IPS-20b (cell line): ENCODE data around the gene FAM3A.

Experiments used
- H3K27ac ChIP-seq: one replicate; pipeline ENCODE4 v1.5.1; 2013; ENCODE audit warnings: low read length
- H3K27me3 ChIP-seq: 2 replicates; pipeline ENCODE4 v1.6.1; 2013; ENCODE audit warnings: mild to moderate bottlenecking, low read length, inconsistent platforms; ENCODE audit not compliant: insufficient read depth
- H3K36me3 ChIP-seq: 2 replicates; pipeline ENCODE4 v1.6.1; 2013; ENCODE audit warnings: low read depth, mild to moderate bottlenecking, inconsistent platforms, low read length, moderate library complexity; ENCODE audit not compliant: insufficient read depth
- H3K4me1 ChIP-seq: 2 replicates; pipeline ENCODE4 v1.6.1; 2013; ENCODE audit warnings: mild to moderate bottlenecking, control low read depth, inconsistent platforms, low read length, moderate library complexity; ENCODE audit not compliant: insufficient read depth
- H3K4me3 ChIP-seq: 2 replicates; pipeline ENCODE4 v1.5.1; 2013; ENCODE audit warnings: mild to moderate bottlenecking, low read length, inconsistent platforms
- H3K9ac ChIP-seq: 2 replicates; pipeline ENCODE4 v1.6.1; 2013; ENCODE audit warnings: low read depth, mild to moderate bottlenecking, inconsistent platforms, low read length, moderate library complexity
- H3K9me3 ChIP-seq: 2 replicates; pipeline ENCODE4 v1.6.1; 2013; ENCODE audit warnings: mild to moderate bottlenecking, low read depth, low read length, inconsistent platforms; ENCODE audit not compliant: insufficient read depth

FAM3A gene

GRCh38 chrX:154460326-154460725 is 55.7 kb downstream of the FAM3A start:
- no peak overlapping the region for H3K4me3 ChIP-seq
- H3K27ac ChIP-seq, result no peak overlapping the region
- H3K4me1 ChIP-seq, result no peaks in the 10 kb centered on the region
- H3K27me3 ChIP-seq, result peaks cover 5% of the 10 kb centered on the region
- 0 out of 2 replicates have a peak, but pooled peaks cover 3% of the 10 kb centered on the region for H3K36me3 ChIP-seq
- no peak overlapping the region for H3K9ac ChIP-seq
- no peaks in the 10 kb centered on the region for H3K9me3 ChIP-seq

GRCh38 chrX:154459832-154460231 is 56.2 kb downstream of the FAM3A start:
- H3K27me3 ChIP-seq, result peaks cover 5% of the 10 kb centered on the region

GRCh38 chrX:154458954-154459778 is 56.9 kb downstream of the FAM3A start:
- Histone ChIP-seq H3K27ac (no peak overlapping the region), H3K4me1 (no peaks in the 10 kb centered on the region), H3K36me3 (no peaks in the 10 kb centered on the region), H3K9me3 (no peaks in the 10 kb centered on the region), H3K9ac (peak overlapping the region; percentile 21; the same call in 1 of the 2 replicates), H3K4me3 (peak overlapping the region; percentile 66), H3K27me3 (peaks cover 5% of the 10 kb centered on the region)

More at GRCh38 chrX:154459832-154460231, 56.2 kb downstream of the FAM3A start:
- Histone ChIP-seq H3K36me3 (0 out of 2 replicates have a peak, but pooled peaks cover 3% of the 10 kb centered on the region), H3K4me1 (no peaks in the 10 kb centered on the region), H3K9ac (no peak overlapping the region), H3K9me3 (no peaks in the 10 kb centered on the region), H3K4me3 (no peak overlapping the region), H3K27ac (no peak overlapping the region)

- no peaks in the 10 kb centered on the region for H3K4me1 ChIP-seq
- H3K9ac ChIP-seq, result peak within 1 kb of the TSS; percentile 21; the same call in 1 of the 2 replicates
- no peak within 1 kb of the TSS for H3K27ac ChIP-seq
- H3K36me3 ChIP-seq, result no peaks in the 10 kb centered on the region
- H3K4me3 ChIP-seq, result peak within 1 kb of the TSS; percentile 66
- no peaks in the 10 kb centered on the region for H3K9me3 ChIP-seq
- H3K27me3 ChIP-seq, result peaks cover 5% of the 10 kb centered on the region
These were observed 57.7 kb downstream of the FAM3A start, which contains the start of gene PLXNA3 for GRCh38 chrX:154458116-154458953. TSS of gene PLXNA3 (plus strand) at chrX:154458281. CDS start at chrX:154460184, 1,903 bp downstream.

GRCh38 chrX:154457491-154458115 is 58.4 kb downstream of the FAM3A start:
- H3K9ac ChIP-seq, result no peak overlapping the region
- H3K4me3 ChIP-seq, result peak overlapping the region; percentile 45; the same call in 1 of the 2 replicates
- no peaks in the 10 kb centered on the region for H3K36me3 ChIP-seq
- H3K27me3 ChIP-seq, result peaks cover 5% of the 10 kb centered on the region
- H3K4me1 ChIP-seq, result no peaks in the 10 kb centered on the region
- H3K27ac ChIP-seq, result no peak overlapping the region
- H3K9me3 ChIP-seq, result no peaks in the 10 kb centered on the region
